HCT116 (cell line): Measurements from ENCODE around the gene CPNE8. TPM values are rescaled to one million over a fixed set of nuclear protein-coding genes. Genes with fewer than 3 reads are reported as not detected.

Experiments used
- ATAC-seq: fragments of 200-7000 bp; cut with Tn5 transposase; 2 replicates; pipeline ENCODE4 v1.9.1; 2020; ENCODE audit warnings: mild to moderate bottlenecking, moderate library complexity
- BruUV-seq: library from RNA; stranded (reverse); fragments of 400-500 nt; replicated peaks from 2 replicates; lab custom pipeline; 2021; lab: Mats Ljungman, UMichigan
- CTCF ChIA-PET: fragments of 300-600 bp; sonication (Branson Sonifier 250); formaldehyde crosslinking; loops from one replicate; lab custom pipeline; 2021; ENCODE audit warnings: antibody characterized with exemption; lab: Charles Lee
- POLR2A ChIA-PET: fragments of 300-600, 350-600 bp; sonication (Branson Sonifier 250); formaldehyde crosslinking; loops from one replicate; lab custom pipeline; 2021; ENCODE audit warnings: antibody characterized with exemption; lab: Charles Lee
- RAD21 ChIA-PET, 2 experiments: fragments of 300-600 bp; sonication (Branson Sonifier 250); formaldehyde crosslinking; loops; one replicate each; lab custom pipeline; 2023; ENCODE audit warnings: low total read pairs in 2 of 2; ENCODE audit not compliant: uncharacterized antibody in 2 of 2, unreplicated experiment in 2 of 2, low non-redundant PET in 1 of 2; lab: Charles Lee
- DNase-seq: peaks from one replicate; pipeline ENCODE4 v3.0.0-alpha.2; 2010; ENCODE audit warnings: low read depth, low spot score
- H2AFZ ChIP-seq: fragments of 200-600 bp; shearing (Covaris generic), sonication (generic); 2 replicates; pipeline ENCODE4 v1.6.1; 2017; ENCODE audit warnings: low read depth, mixed run types, mixed read lengths, antibody characterized with exemption, low read length; ENCODE audit not compliant: poor library complexity, severe bottlenecking
- H3K27ac ChIP-seq: 2 replicates; pipeline ENCODE4 v1.5.1; 2012; ENCODE audit warnings: low read depth, low read length
- H3K27me3 ChIP-seq: fragments of 200-600 bp; sonication (generic); 2 replicates; pipeline ENCODE4 v1.6.1; 2016; ENCODE audit warnings: mixed run types, low read length, mixed read lengths; ENCODE audit not compliant: insufficient read depth
- H3K36me3 ChIP-seq, 2 experiments: fragments of 200-500 bp in 1 of 2; fragments of 200-600 bp in 1 of 2; sonication (Bioruptor generic) in 1 of 2; sonication (generic) in 1 of 2; 2 replicates each; pipeline versions ENCODE4 v1.5.1 to v1.6.1; 2014 to 2016; ENCODE audit warnings: low read length in 2 of 2, inconsistent platforms in 1 of 2, mixed read lengths in 1 of 2, mixed run types in 1 of 2; ENCODE audit not compliant: insufficient read depth in 2 of 2, control insufficient read depth in 1 of 2
- H3K4me1 ChIP-seq, 2 experiments: fragments of 200-600 bp in 1 of 2; sonication (generic) in 1 of 2; 2 replicates each; pipeline versions ENCODE4 v1.5.1 to v1.6.1; 2012 to 2017; ENCODE audit warnings: low read length in 2 of 2, inconsistent platforms in 1 of 2, mild to moderate bottlenecking in 1 of 2, mixed read lengths in 1 of 2, mixed run types in 1 of 2, moderate library complexity in 1 of 2; ENCODE audit not compliant: insufficient read depth in 2 of 2, control insufficient read depth in 1 of 2
- H3K4me2 ChIP-seq: fragments of 200-600 bp; sonication (generic); 2 replicates; pipeline ENCODE4 v1.6.1; 2017; ENCODE audit warnings: mixed run types, low read length, mixed read lengths
- H3K4me3 ChIP-seq, 2 experiments: fragments of 200-600 bp in 1 of 2; sonication (generic) in 1 of 2; replicated peaks in 1 of 2; 2 replicates each; pipeline ENCODE4 v1.5.1; 2011 to 2016; ENCODE audit warnings: low read length in 2 of 2, control low read depth in 1 of 2, low read depth in 1 of 2, mild to moderate bottlenecking in 1 of 2, mixed read lengths in 1 of 2, mixed run types in 1 of 2
- H3K79me2 ChIP-seq: fragments of 200-600 bp; sonication (generic); 2 replicates; pipeline ENCODE4 v1.6.1; 2017; ENCODE audit warnings: mild to moderate bottlenecking, mixed run types, low read length, moderate library complexity, mixed read lengths; ENCODE audit not compliant: insufficient read depth
- H3K9ac ChIP-seq: fragments of 200-600 bp; sonication (generic); 2 replicates; pipeline ENCODE4 v1.6.1; 2016; ENCODE audit warnings: low read length, mixed read lengths
- H3K9me2 ChIP-seq: fragments of 200-600 bp; sonication (generic), shearing (Covaris generic); 2 replicates; pipeline ENCODE4 v1.6.1; 2017; ENCODE audit warnings: mixed run types, mild to moderate bottlenecking, moderate library complexity; ENCODE audit not compliant: insufficient read depth
- H3K9me3 ChIP-seq, 2 experiments: fragments of 200-500 bp in 1 of 2; fragments of 200-600 bp in 1 of 2; sonication (Bioruptor generic) in 1 of 2; sonication (generic) in 1 of 2; 2 replicates each; pipeline ENCODE4 v1.6.1; 2014 to 2017; ENCODE audit warnings: low read length in 2 of 2, mixed read lengths in 2 of 2, inconsistent platforms in 1 of 2, low read depth in 1 of 2, mild to moderate bottlenecking in 1 of 2, mixed run types in 1 of 2, moderate library complexity in 1 of 2; ENCODE audit not compliant: control insufficient read depth in 1 of 2, insufficient read depth in 1 of 2
- H4K20me1 ChIP-seq: fragments of 200-600 bp; sonication (generic), shearing (Covaris generic); 2 replicates; pipeline ENCODE4 v1.6.1; 2017; ENCODE audit warnings: mixed run types, mild to moderate bottlenecking, moderate library complexity; ENCODE audit not compliant: insufficient read depth
- CBX3 ChIP-seq: IDR thresholded peaks from 2 replicates; pipeline ENCODE4 v1.6.1; 2012; ENCODE audit warnings: low read depth
- EGR1 ChIP-seq: IDR thresholded peaks from 2 replicates; pipeline ENCODE4 v1.6.1; 2012; ENCODE audit warnings: low read depth
- ELF1 ChIP-seq: IDR thresholded peaks from 2 replicates; pipeline ENCODE4 v1.6.1; 2012; ENCODE audit warnings: low read depth, borderline replicate concordance
- EZH2 ChIP-seq: fragments of 200-600 bp; sonication (generic); IDR thresholded peaks from 2 replicates; pipeline ENCODE4 v1.6.1; 2017; ENCODE audit warnings: antibody characterized with exemption, mixed run types
- EZH2phosphoT487 ChIP-seq: fragments of 200-600 bp; IDR thresholded peaks from 2 replicates; pipeline ENCODE4 v1.6.1; 2018; ENCODE audit warnings: antibody characterized with exemption, borderline replicate concordance
- FOSL1 ChIP-seq: IDR thresholded peaks from 2 replicates; pipeline ENCODE4 v1.6.1; 2012; ENCODE audit warnings: low read depth
- JUND ChIP-seq: IDR thresholded peaks from 2 replicates; pipeline ENCODE4 v1.6.1; 2012
- POLR2A ChIP-seq: IDR thresholded peaks from 2 replicates; pipeline ENCODE4 v1.7.0; 2011; ENCODE audit warnings: borderline replicate concordance; ENCODE audit not compliant: insufficient read depth, insufficient read length; ENCODE audit errors: extremely low read depth
- POLR2AphosphoS5 ChIP-seq: IDR thresholded peaks from 2 replicates; pipeline ENCODE4 v1.6.1; 2011; ENCODE audit warnings: mild to moderate bottlenecking, low read depth, low read length, moderate library complexity
- SIN3A ChIP-seq: IDR thresholded peaks from 2 replicates; pipeline ENCODE4 v1.6.1; 2012; ENCODE audit warnings: low read depth
- SP1 ChIP-seq: IDR thresholded peaks from 2 replicates; pipeline ENCODE4 v1.6.1; 2012; ENCODE audit warnings: low read depth
- SRF ChIP-seq: IDR thresholded peaks from 2 replicates; pipeline ENCODE4 v1.6.1; 2012; ENCODE audit warnings: low read depth
- TCF7L2 ChIP-seq: IDR thresholded peaks from 2 replicates; pipeline ENCODE4 v1.7.0; 2011; ENCODE audit warnings: borderline replicate concordance, inconsistent platforms; ENCODE audit not compliant: insufficient read depth, insufficient read length; ENCODE audit errors: extremely low read depth
- YY1 ChIP-seq: IDR thresholded peaks from 2 replicates; pipeline ENCODE4 v1.6.1; 2011; ENCODE audit warnings: low read length, low read depth, moderate library complexity, mild to moderate bottlenecking; ENCODE audit not compliant: insufficient replicate concordance; ENCODE audit errors: extremely low read depth
- ZNF274 ChIP-seq: fragments of 200-500 bp; sonication (Bioruptor generic); IDR thresholded peaks from 2 replicates; pipeline ENCODE4 v1.6.1; 2014; ENCODE audit warnings: mild to moderate bottlenecking, low read depth, low read length, inconsistent platforms
- intact Hi-C: fragments of 100-400 bp; cut with micrococcal nuclease; formaldehyde crosslinking; loops from 2 replicates; pipeline ENCODE4 v1.10.0; 2022
- total RNA-seq: library from RNA; stranded (reverse); gene quantifications from one replicate; pipeline ENCODE4 v1.2.1, GENCODE V29; 2021; ENCODE audit not compliant: unreplicated experiment
- TF ChIP-seq, protein P1 (sequence below): IDR thresholded peaks from 2 replicates; pipeline ENCODE4 v1.6.1; 2011; ENCODE audit warnings: mild to moderate bottlenecking, low read length, moderate library complexity; ENCODE audit not compliant: insufficient replicate concordance; ENCODE audit errors: extremely low read depth
- TF ChIP-seq, protein P2 (sequence below): IDR thresholded peaks from 2 replicates; pipeline ENCODE4 v1.6.1; 2012
- TF ChIP-seq, protein P3 (sequence below): IDR thresholded peaks from 2 replicates; pipeline ENCODE4 v1.6.1; 2012

CPNE8 gene
- total RNA-seq, 1 experiment from 2014 or later = 14.2 TPM

DNA sequence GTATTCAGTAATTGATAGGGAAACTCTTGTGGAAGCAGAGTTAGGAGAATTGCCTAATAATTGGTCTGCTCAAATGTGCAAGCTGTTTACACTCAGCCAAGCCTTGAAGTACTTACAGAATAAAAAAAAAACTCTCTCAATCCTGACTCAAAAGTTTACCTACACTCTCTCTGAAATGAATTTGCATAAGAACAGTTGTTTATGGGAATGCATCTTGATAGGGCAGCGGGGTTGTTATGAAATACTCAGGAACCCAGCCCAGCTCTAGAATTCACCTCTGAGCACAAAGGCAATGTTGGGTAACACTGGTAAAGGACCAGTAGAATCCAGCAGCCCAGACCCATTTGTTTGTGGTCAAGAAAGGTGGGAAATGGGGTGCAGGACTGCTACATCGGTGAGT is 267.0 kb downstream of the CPNE8 start (continued):
- TF ChIP-seq, protein P1, sequence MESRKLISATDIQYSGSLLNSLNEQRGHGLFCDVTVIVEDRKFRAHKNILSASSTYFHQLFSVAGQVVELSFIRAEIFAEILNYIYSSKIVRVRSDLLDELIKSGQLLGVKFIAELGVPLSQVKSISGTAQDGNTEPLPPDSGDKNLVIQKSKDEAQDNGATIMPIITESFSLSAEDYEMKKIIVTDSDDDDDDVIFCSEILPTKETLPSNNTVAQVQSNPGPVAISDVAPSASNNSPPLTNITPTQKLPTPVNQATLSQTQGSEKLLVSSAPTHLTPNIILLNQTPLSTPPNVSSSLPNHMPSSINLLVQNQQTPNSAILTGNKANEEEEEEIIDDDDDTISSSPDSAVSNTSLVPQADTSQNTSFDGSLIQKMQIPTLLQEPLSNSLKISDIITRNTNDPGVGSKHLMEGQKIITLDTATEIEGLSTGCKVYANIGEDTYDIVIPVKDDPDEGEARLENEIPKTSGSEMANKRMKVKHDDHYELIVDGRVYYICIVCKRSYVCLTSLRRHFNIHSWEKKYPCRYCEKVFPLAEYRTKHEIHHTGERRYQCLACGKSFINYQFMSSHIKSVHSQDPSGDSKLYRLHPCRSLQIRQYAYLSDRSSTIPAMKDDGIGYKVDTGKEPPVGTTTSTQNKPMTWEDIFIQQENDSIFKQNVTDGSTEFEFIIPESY = no peak
- no peak for TF ChIP-seq CBX3

DNA sequence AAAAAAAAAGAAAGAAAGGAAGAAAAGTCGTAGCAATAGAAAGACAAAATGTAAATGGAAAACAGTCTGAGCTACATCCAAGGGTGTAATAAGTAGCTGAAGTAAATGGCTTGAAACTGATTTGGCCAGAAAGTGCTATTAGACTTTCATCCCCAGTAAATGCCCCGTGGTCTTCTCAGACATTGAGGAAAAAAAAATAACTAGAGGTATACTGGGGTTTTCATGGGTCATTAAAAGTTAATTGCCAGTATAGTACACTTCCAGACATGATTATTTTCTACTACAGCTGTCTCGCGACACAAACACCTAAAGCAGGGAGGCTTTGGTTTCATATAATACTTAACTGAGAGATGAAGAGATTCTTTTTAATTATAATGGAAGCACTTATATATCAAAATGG is 271.9 kb downstream of the CPNE8 start:
- Histone ChIP-seq H3K4me1 (no peaks in the 10 kb centered on the region), H3K9ac (no peak overlapping the region), H3K27ac (no peak overlapping the region), H2AFZ (peak overlapping the region; percentile 16), H4K20me1 (no peaks in the 10 kb centered on the region), H3K9me3 (no peaks in the 10 kb centered on the region), H3K27me3 (no peaks in the 10 kb centered on the region), H3K4me2 (no peak overlapping the region), H3K9me2 (no peaks in the 10 kb centered on the region), H3K79me2 (no peaks in the 10 kb centered on the region), H3K36me3 (no peaks in the 10 kb centered on the region; a peak in 1 of 4 replicates), H3K4me3 (no peak overlapping the region)
- POLR2A ChIA-PET = no interaction called here
- RAD21 ChIA-PET = no interaction called here
- CTCF ChIA-PET = interaction anchor here (1.1 kb wide), 2 partner anchors 10 to 31 kb away, joined by 3 to 4 read pairs; no protein-coding TSS in a partner anchor
- TF ChIP-seq CBX3 (no peak), ELF1 (no peak), POLR2A (no peak), POLR2AphosphoS5 (no peak), SRF (no peak), FOSL1 (no peak), JUND (no peak), SIN3A (no peak), ZNF274 (no peak), EZH2 (no peak), TCF7L2 (no peak), EZH2phosphoT487 (no peak), SP1 (no peak), YY1 (no peak), EGR1 (no peak)
- TF ChIP-seq, protein P2, sequence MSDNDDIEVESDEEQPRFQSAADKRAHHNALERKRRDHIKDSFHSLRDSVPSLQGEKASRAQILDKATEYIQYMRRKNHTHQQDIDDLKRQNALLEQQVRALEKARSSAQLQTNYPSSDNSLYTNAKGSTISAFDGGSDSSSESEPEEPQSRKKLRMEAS = no peak
- TF ChIP-seq, protein P1 = no peak
- TF ChIP-seq, protein P3, sequence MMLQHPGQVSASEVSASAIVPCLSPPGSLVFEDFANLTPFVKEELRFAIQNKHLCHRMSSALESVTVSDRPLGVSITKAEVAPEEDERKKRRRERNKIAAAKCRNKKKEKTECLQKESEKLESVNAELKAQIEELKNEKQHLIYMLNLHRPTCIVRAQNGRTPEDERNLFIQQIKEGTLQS = no peak
- intact Hi-C loops = no loop called here
- no TSS peak for BruUV-seq
- no peak for DNase-seq
- no peak for ATAC-seq
